ENCODE results near the gene B3GNT8.

- TF ChIP-seq EZH2 (IDR thresholded peaks at IDR 0.05; ENCODE audit: insufficient read depth, poor library complexity, severe bottlenecking) (no peak), EZH2phosphoT487 (IDR thresholded peaks at IDR 0.05; ENCODE audit: insufficient read depth, low read depth) (no peak)
Measured at GRCh38 chr19:41455936-41456335, 28.8 kb upstream of the B3GNT8 start.
